ENCODE measurements around the gene RAB12.

The RAB12 gene

GRCh38 chr18:8681196-8681595 lies 72.0 kb downstream of the RAB12 start:
- FAIRE-seq (no peak), DNase-seq (ENCODE audit: insufficient read length, low spot score) (no peak)

GRCh38 chr18:8684577-8684976 lies 75.3 kb downstream of the RAB12 start:
- no peak for DNase-seq (ENCODE audit: insufficient read length, low spot score)
- FAIRE-seq, result no peak

GRCh38 chr18:8685141-8685913 lies 76.1 kb downstream of the RAB12 start:
- no peak for DNase-seq (ENCODE audit: insufficient read length, low spot score)
- no peak for FAIRE-seq

DNA sequence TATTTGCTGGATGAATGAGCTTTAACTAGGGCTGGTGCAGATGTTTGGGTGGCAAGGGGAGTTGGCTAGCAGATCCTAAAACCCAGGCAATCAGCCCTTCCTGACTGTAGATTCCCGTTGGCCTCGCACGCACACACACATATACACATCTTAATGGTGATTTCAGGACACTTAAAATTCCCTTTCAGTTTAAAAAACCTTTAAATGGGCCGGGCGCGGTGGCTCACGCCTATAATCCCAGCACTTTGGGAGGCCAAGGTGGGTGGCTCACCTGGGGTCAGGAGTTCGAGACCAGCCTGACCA lies 76.6 kb downstream of the RAB12 start:
- no peak for FAIRE-seq
- no peak for DNase-seq (ENCODE audit: insufficient read length, low spot score)

DNA sequence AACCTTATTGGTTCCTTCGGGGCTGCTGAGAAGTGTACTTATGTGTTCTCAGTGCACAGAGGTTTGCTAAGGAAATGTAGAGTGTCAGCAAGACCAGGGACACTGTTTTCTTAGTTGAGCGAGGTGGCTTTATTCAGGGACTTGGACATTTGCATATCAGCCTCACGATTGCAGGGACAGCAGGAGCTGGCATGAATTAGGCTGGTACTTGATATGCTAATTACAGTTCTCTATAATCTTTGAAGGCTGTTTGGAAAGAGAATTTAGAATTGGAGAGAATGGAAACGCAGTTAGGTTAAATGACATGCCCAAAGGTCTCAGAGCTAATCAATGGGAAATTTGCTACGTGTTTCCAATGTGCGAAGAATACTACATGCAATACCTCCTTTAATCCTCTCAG lies 77.4 kb downstream of the RAB12 start:
- no peak for DNase-seq (ENCODE audit: insufficient read length, low spot score)
- FAIRE-seq, result no peak

- FAIRE-seq (no peak), DNase-seq (ENCODE audit: insufficient read length, low spot score) (no peak)
Measured at GRCh38 chr18:8688216-8688800, 79.1 kb downstream of the RAB12 start.

DNA sequence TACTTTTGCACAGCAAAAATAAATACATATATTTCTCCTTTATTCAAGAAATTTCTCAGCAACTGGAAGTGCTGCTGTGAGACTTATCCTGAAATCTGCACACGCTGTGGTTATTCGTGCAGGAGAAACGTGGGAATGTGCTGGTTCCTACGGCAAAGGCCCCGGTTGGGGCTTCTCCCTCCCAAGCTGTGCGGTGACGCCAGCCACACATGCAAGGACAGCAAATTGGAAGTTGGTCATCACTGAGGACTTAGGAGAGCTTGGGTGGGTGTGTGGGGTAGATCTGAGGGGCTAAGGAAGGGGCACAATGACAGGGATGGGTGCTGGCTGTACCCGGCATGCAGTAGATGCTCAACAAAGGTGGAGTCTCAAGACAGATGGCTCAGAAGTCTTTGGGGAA lies 79.6 kb downstream of the RAB12 start:
- FAIRE-seq, result no peak
- no peak for DNase-seq (ENCODE audit: insufficient read length, low spot score)

Measured in HTR-8/SVneo (cell line).